ENCODE data around the gene TNNC2. TPM values are rescaled to one million over a fixed set of nuclear protein-coding genes. Genes with fewer than 3 reads are reported as not detected.

Gene TNNC2
- total RNA-seq, 1 donor from 2014 or later, result 0.54 TPM

DNA sequence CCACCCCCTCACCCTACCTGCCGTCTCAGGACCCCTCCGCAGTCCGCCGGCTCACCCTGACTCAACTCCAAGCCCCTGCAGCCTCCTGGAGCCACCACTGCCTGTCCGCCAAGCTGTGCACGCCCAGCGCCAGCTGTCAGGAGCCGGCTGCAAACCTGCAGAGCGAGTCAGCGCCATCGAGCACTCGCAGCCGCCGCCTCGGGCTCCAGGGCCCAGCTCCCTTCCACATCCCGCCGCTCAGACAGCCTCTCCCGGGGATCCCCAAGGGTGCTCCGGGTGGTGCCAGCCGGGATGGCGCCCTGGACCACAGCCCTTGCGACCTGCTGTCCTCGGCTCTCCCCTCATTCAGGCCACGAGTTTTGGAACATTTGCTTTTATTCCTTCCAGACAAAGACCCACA is 4.3 kb downstream of the TNNC2 start:
- Mint-ChIP-seq H3K4me3 (no peak overlapping the region), H3K27ac (no peak overlapping the region), H3K9me3 (no peaks in the 10 kb centered on the region), H3K36me3 (no peaks in the 10 kb centered on the region), H3K4me1 (peaks cover 10% of the 10 kb centered on the region), H3K27me3 (ENCODE audit: low read depth) (peaks cover 27% of the 10 kb centered on the region)
- DNase-seq (ENCODE audit: low spot score in 2 of 2, unreplicated experiment in 2 of 2), result peak in 1 of 2 experiments; percentile 48
- TF ChIP-seq, protein P1, sequence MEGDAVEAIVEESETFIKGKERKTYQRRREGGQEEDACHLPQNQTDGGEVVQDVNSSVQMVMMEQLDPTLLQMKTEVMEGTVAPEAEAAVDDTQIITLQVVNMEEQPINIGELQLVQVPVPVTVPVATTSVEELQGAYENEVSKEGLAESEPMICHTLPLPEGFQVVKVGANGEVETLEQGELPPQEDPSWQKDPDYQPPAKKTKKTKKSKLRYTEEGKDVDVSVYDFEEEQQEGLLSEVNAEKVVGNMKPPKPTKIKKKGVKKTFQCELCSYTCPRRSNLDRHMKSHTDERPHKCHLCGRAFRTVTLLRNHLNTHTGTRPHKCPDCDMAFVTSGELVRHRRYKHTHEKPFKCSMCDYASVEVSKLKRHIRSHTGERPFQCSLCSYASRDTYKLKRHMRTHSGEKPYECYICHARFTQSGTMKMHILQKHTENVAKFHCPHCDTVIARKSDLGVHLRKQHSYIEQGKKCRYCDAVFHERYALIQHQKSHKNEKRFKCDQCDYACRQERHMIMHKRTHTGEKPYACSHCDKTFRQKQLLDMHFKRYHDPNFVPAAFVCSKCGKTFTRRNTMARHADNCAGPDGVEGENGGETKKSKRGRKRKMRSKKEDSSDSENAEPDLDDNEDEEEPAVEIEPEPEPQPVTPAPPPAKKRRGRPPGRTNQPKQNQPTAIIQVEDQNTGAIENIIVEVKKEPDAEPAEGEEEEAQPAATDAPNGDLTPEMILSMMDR (IDR thresholded peaks at IDR 0.05; ENCODE audit: unreplicated experiment), result no peak

DNA sequence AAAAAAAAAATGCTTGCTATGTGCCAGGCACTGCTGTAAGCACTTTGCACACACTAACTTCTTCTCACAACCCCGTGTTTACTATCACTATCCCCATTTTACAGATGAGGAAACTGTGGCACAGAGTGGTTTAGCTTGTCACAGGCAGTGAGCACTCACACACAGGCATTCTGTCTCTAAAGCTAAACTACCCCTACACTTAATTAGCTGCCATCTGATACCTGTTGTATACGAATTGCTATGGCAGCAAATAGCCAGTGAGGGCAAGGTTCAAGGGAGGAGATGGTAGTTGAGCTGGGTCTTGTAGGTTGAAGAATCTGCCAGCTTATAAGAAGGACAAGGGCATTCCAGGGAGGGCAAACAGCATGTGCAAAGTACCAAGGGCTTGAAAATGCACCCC is 5.2 kb downstream of the TNNC2 start:
- H3K4me1 Mint-ChIP-seq, result peaks cover 14% of the 10 kb centered on the region
- DNase-seq (ENCODE audit: low spot score in 2 of 2, unreplicated experiment in 2 of 2), result no peak
- H3K9me3 Mint-ChIP-seq, result no peaks in the 10 kb centered on the region
- TF ChIP-seq, protein P1 (IDR thresholded peaks at IDR 0.05; ENCODE audit: unreplicated experiment), result no peak
- peaks cover 27% of the 10 kb centered on the region for H3K27me3 Mint-ChIP-seq (ENCODE audit: low read depth)
- H3K27ac Mint-ChIP-seq, result no peak overlapping the region
- no peak overlapping the region for H3K4me3 Mint-ChIP-seq
- no peaks in the 10 kb centered on the region for H3K36me3 Mint-ChIP-seq

DNA sequence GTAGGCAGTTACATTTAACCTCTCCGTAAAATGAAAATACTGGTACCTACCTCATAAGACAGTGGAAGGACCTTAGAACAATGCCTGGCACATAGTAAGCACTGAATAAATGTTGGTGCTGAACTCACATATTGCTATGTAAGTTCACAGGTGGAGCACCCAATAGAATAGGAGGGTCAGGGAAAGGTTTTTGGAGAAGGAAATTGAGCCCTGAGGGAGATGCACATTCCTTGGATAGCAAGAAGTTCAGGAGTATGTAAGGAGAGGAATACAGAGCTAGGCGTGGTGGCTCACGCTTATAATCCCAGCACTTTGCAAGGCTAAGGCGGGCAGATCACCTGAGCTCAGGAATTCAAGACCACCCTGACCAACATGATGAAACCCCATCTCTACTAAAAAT is 7.6 kb downstream of the TNNC2 start:
- TF ChIP-seq, protein P1 (IDR thresholded peaks at IDR 0.05; ENCODE audit: unreplicated experiment), result no peak
- Mint-ChIP-seq H3K27ac (no peak overlapping the region), H3K36me3 (peaks cover 4% of the 10 kb centered on the region), H3K4me3 (no peak overlapping the region), H3K4me1 (peaks cover 15% of the 10 kb centered on the region), H3K9me3 (no peaks in the 10 kb centered on the region), H3K27me3 (ENCODE audit: low read depth) (peaks cover 23% of the 10 kb centered on the region)
- no peak for DNase-seq (ENCODE audit: low spot score in 2 of 2, unreplicated experiment in 2 of 2)

DNA sequence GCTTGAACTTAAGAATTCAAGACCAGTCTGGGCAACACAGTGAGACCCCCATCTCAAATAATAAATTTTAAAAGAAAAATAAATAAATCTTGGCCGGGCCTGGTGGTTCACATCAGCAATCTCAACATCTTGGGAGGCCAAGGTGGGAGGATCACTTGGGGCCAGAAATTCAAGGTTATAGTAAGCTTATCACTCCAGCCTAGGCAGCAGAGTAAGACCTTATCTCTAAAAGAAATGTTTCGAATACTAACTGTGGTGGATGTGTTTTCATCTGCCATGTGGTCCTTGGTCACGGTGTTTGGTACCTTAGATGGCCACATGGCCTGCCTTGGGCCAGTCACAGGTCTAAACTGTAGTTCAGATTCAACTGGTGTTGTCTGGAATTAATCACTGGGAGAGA is 8.9 kb downstream of the TNNC2 start:
- H3K4me1 Mint-ChIP-seq, result peaks cover 15% of the 10 kb centered on the region
- peaks cover 12% of the 10 kb centered on the region for H3K27me3 Mint-ChIP-seq (ENCODE audit: low read depth)
- H3K36me3 Mint-ChIP-seq, result peaks cover 4% of the 10 kb centered on the region
- no peak for DNase-seq (ENCODE audit: low spot score in 2 of 2, unreplicated experiment in 2 of 2)
- TF ChIP-seq, protein P1 (IDR thresholded peaks at IDR 0.05; ENCODE audit: unreplicated experiment), result no peak
- peak overlapping the region; percentile 10 for H3K27ac Mint-ChIP-seq
- H3K4me3 Mint-ChIP-seq, result no peak overlapping the region
- no peaks in the 10 kb centered on the region for H3K9me3 Mint-ChIP-seq

DNA sequence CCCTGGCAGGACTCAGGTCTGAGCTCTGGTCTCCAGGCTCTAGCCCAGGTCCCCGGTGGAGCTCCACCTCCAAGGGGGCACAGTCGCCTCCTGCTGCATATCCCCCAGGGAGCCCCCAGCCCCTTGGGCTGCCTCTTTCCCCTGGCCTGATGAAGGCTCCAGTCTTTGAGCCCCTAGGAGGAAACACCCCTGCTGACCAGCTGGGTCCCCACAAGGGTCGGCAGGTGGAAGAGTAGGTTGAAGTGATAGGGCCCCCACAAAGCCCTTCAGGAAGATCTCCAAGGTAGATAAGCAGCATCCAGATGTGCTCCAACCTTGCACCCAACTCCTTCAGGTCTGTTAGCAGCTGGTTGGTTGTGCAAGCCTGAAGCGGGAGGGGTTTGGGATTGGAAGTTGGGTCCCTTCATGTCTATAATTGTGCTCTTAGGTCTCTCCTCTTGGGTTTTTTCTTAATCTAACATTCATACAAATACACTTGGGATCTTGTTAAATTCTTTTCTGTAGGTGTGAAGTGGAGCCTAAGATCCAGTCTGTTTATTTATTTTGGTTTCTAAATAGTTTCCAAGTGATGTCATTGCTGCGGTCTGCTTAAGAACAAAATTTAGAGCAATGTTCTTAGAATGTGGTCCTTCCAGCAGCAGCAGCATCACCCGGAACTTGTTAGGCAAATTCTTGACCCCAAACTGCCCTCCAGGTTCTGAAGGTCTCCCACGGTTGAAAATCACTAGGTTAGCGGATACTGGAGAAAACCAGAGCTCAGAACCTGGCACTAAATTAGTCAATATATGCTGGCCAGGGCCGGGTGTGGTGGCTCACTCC is 9.5 kb downstream of the TNNC2 start:
- DNase-seq (ENCODE audit: low spot score in 2 of 2, unreplicated experiment in 2 of 2), result no peak
- Mint-ChIP-seq H3K27me3 (ENCODE audit: low read depth) (peaks cover 6% of the 10 kb centered on the region), H3K4me3 (no peak overlapping the region), H3K9me3 (no peaks in the 10 kb centered on the region), H3K27ac (peak overlapping the region; percentile 82), H3K4me1 (peaks cover 21% of the 10 kb centered on the region), H3K36me3 (peaks cover 4% of the 10 kb centered on the region)
- TF ChIP-seq, protein P1 (IDR thresholded peaks at IDR 0.05; ENCODE audit: unreplicated experiment), result no peak

Data from mesothelial cell of epicardium (in vitro differentiated cells).